HepG2 (cell line): ENCODE results near the gene SLCO4A1. TPM values are rescaled to one million over a fixed set of nuclear protein-coding genes. Genes with fewer than 3 reads are reported as not detected.

Experiments used
- ATAD3A ChIP-seq: sonication (generic); formaldehyde crosslinking; IDR thresholded peaks from 2 replicates; pipeline ENCODE4 v1.4.0; 2020; ENCODE audit warnings: missing genetic modification reagents
- ELF4 ChIP-seq: sonication (generic); formaldehyde crosslinking; IDR thresholded peaks from 2 replicates; pipeline ENCODE4 v1.5.0; 2020; ENCODE audit warnings: missing genetic modification reagents, mild to moderate bottlenecking, moderate library complexity, borderline replicate concordance
- FOXK1 ChIP-seq: sonication (generic); formaldehyde crosslinking; IDR thresholded peaks from 2 replicates; pipeline ENCODE4 v1.4.0; 2020; ENCODE audit warnings: low read depth, missing genetic modification reagents, borderline replicate concordance
- FOXM1 ChIP-seq: sonication (generic); formaldehyde crosslinking; IDR thresholded peaks from 2 replicates; pipeline ENCODE4 v1.5.0; 2020; ENCODE audit warnings: missing genetic modification reagents
- FOXO4 ChIP-seq: sonication (generic); formaldehyde crosslinking; conservative IDR thresholded peaks from 2 replicates; pipeline ENCODE4 v1.8.1; 2023; ENCODE audit warnings: missing genetic modification reagents
- HCFC1 ChIP-seq: fragments of 150-350 bp; IDR thresholded peaks from 2 replicates; pipeline ENCODE4 v1.6.1; 2014; ENCODE audit warnings: low read depth, low read length
- MLX ChIP-seq: IDR thresholded peaks from 2 replicates; pipeline ENCODE4 v1.6.1; 2016
- SATB2 ChIP-seq: sonication (generic); formaldehyde crosslinking; IDR thresholded peaks from 2 replicates; pipeline ENCODE4 v1.5.0; 2020; ENCODE audit warnings: missing genetic modification reagents
- ZBTB14 ChIP-seq: sonication (generic); formaldehyde crosslinking; IDR thresholded peaks from 2 replicates; pipeline ENCODE4 v1.4.0; 2020; ENCODE audit warnings: missing genetic modification reagents
- ZBTB40 ChIP-seq, 2 experiments: fragments of 450-650 bp in 1 of 2; sonication (generic) in 1 of 2; formaldehyde crosslinking in 1 of 2; IDR thresholded peaks; 2 replicates each; pipeline versions ENCODE4 v1.6.1 to v1.8.0; 2016 to 2022; ENCODE audit warnings: antibody characterized with exemption in 1 of 2, mild to moderate bottlenecking in 1 of 2, missing genetic modification reagents in 1 of 2
- ZBTB43 ChIP-seq: sonication (generic); formaldehyde crosslinking; conservative IDR thresholded peaks from 2 replicates; pipeline ENCODE4 v1.4.0; 2020; ENCODE audit warnings: missing genetic modification reagents
- ZFP82 ChIP-seq: sonication (generic); formaldehyde crosslinking; IDR thresholded peaks from 2 replicates; pipeline ENCODE4 v1.5.1; 2020; ENCODE audit warnings: mild to moderate bottlenecking, missing genetic modification reagents, borderline replicate concordance
- ZNF180 ChIP-seq: sonication (generic); formaldehyde crosslinking; IDR thresholded peaks from 2 replicates; pipeline ENCODE4 v1.4.0; 2020; ENCODE audit warnings: low read depth, missing genetic modification reagents, borderline replicate concordance
- ZNF256 ChIP-seq: sonication (generic); formaldehyde crosslinking; conservative IDR thresholded peaks from 2 replicates; pipeline ENCODE4 v1.4.0; 2020; ENCODE audit warnings: missing genetic modification reagents
- ZNF605 ChIP-seq: sonication (generic); formaldehyde crosslinking; IDR thresholded peaks from 2 replicates; pipeline ENCODE4 v1.8.0; 2022; ENCODE audit warnings: mild to moderate bottlenecking, missing genetic modification reagents
- polyA plus RNA-seq, 8 experiments: library from polyadenylated mRNA; depleted of rRNA in 3 of 8; stranded (reverse) in 7 of 8; unstranded in 1 of 8; fragments of >200 nt; fragmentation: Illumina TruSeq in 4 of 8; extraction: Trizol in 4 of 8; gene quantifications; 2 replicates each; pipeline versions ENCODE4 v1.2.1 to v1.2.3, GENCODE V29; 2011 to 2016; ENCODE audit warnings: low read depth in 4 of 8, missing spikeins in 1 of 8, mixed read lengths in 1 of 8; ENCODE audit not compliant: insufficient read depth in 1 of 8
- total RNA-seq, 5 experiments: library from RNA; depleted of rRNA; stranded (reverse); fragments of >200 nt; fragmentation: Illumina TruSeq; extraction: Trizol; gene quantifications; 2 replicates each; pipeline ENCODE4 v1.2.3, GENCODE V29; 2016; ENCODE audit warnings: low read depth in 1 of 5

Gene SLCO4A1
- total and polyA plus RNA-seq, 2 of the 13 experiments (the other 11 are each of a cell fraction or from before 2014, with no cell fraction given): 55.5 to 112 TPM

- TF ChIP-seq ZBTB40 (IDR thresholded peaks at IDR 0.05): no peak
- TF ChIP-seq ZBTB40 (CRISPR knock-in tag; IDR thresholded peaks at IDR 0.05): peak; percentile 90
- TF ChIP-seq FOXM1 (CRISPR knock-in tag): no peak
- peak; percentile 66; the same call in 1 of the 2 replicates for TF ChIP-seq ZNF605 (CRISPR knock-in tag)
- no peak for TF ChIP-seq ELF4 (CRISPR knock-in tag)
- peak; percentile 81; the same call in 1 of the 2 replicates for TF ChIP-seq ZBTB43 (CRISPR knock-in tag)
- TF ChIP-seq SATB2: no peak
- no peak for TF ChIP-seq HCFC1
- peak; percentile 95; the same call in 1 of the 2 replicates for TF ChIP-seq FOXO4
- peak; percentile 86 for TF ChIP-seq ZBTB14 (CRISPR knock-in tag)
- peak; percentile 28 for TF ChIP-seq MLX
- TF ChIP-seq ATAD3A (CRISPR knock-in tag): 0 out of 2 replicates have a peak, but pooled peaks have one; percentile 8
- TF ChIP-seq ZNF256: no peak
- TF ChIP-seq FOXK1 (CRISPR knock-in tag): peak; percentile 61; the same call in 1 of the 2 replicates
- peak; percentile 70; the same call in 1 of the 2 replicates for TF ChIP-seq ZFP82 (CRISPR knock-in tag)
- TF ChIP-seq ZNF180 (CRISPR knock-in tag): no peak; the same call in 1 of the 2 replicates
Measured at GRCh38 chr20:62642051-62642665, at the start of gene SLCO4A1 (continued).
